ENCODE data around the gene EYA2. TPM values are rescaled to one million over a fixed set of nuclear protein-coding genes. Genes with fewer than 3 reads are reported as not detected.

Gene EYA2
- total RNA-seq, 1 experiment from 2014 or later = not detected

DNA sequence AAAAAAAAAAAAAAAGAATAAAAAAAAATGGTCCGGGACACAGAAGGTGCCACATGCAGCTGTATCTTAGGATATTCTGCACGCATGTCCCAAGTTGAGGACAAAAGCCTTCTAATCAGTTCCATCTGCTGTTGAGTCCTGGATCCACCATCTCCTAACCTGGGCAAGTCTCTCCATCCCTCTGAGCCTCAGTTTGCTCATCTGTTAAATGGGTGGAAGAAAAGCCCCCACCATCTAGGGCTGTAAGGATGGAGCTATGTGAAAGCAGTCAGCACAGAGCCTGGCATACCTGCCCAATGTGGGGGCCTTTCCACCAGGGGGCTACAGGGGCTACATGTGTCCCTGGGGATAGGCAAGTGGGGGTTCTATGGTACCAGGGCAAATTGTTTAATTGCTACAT is 253.4 kb downstream of the EYA2 start:
- ChIA-PET POLR2A (ENCODE audit: low non-redundant PET) (no interaction called here), CTCF (no interaction called here)
- H3K4me3 ChIP-seq (ENCODE audit: low read depth, low read length, poor library complexity, severe bottlenecking) = no peak overlapping the region
- no peaks in the 10 kb centered on the region for H3K36me3 ChIP-seq (ENCODE audit: insufficient read depth, low read length, poor library complexity, severe bottlenecking)
- no peaks in the 10 kb centered on the region for H3K27me3 ChIP-seq (replicated peaks; ENCODE audit: insufficient read depth, low read depth, low read length, poor library complexity)
- no peaks in the 10 kb centered on the region for H3K9me3 ChIP-seq (ENCODE audit: low read depth, low read length, poor library complexity, severe bottlenecking)
- TF ChIP-seq EZH2 (IDR thresholded peaks at IDR 0.05; ENCODE audit: borderline replicate concordance, low read depth, low read length, poor library complexity, severe bottlenecking) (no peak), CTCF (conservative IDR thresholded peaks at IDR 0.05; ENCODE audit: low read depth, low read length) (no peak)
- no peaks in the 10 kb centered on the region for H3K4me1 ChIP-seq (ENCODE audit: insufficient read depth, low read length, poor library complexity, severe bottlenecking)
- intact Hi-C loops (cut with micrococcal nuclease; ENCODE audit: unreplicated experiment) = no loop called here
- no peak for DNase-seq (ENCODE audit: low spot score)
- H3K27ac ChIP-seq (ENCODE audit: low read depth, low read length, poor library complexity, severe bottlenecking) = no peak overlapping the region
- no TSS peak for BruUV-seq (replicated peaks)

GRCh38 chr20:47149939-47150338 is 255.3 kb downstream of the EYA2 start:
- Histone ChIP-seq H3K9me3 (ENCODE audit: low read depth, low read length, poor library complexity, severe bottlenecking) (no peaks in the 10 kb centered on the region), H3K36me3 (ENCODE audit: insufficient read depth, low read length, poor library complexity, severe bottlenecking) (no peaks in the 10 kb centered on the region), H3K27me3 (replicated peaks; ENCODE audit: insufficient read depth, low read depth, low read length, poor library complexity) (no peaks in the 10 kb centered on the region), H3K4me3 (ENCODE audit: low read depth, low read length, poor library complexity, severe bottlenecking) (no peak overlapping the region), H3K4me1 (ENCODE audit: insufficient read depth, low read length, poor library complexity, severe bottlenecking) (no peaks in the 10 kb centered on the region), H3K27ac (ENCODE audit: low read depth, low read length, poor library complexity, severe bottlenecking) (no peak overlapping the region)
- no peak for DNase-seq (ENCODE audit: low spot score)
- TF ChIP-seq CTCF (conservative IDR thresholded peaks at IDR 0.05; ENCODE audit: low read depth, low read length) = no peak
- TF ChIP-seq EZH2 (IDR thresholded peaks at IDR 0.05; ENCODE audit: borderline replicate concordance, low read depth, low read length, poor library complexity, severe bottlenecking) = no peak
- BruUV-seq (replicated peaks) = no TSS peak
- ChIA-PET POLR2A (ENCODE audit: low non-redundant PET) (no interaction called here), CTCF (no interaction called here)
- intact Hi-C loops (cut with micrococcal nuclease; ENCODE audit: unreplicated experiment) = loop anchor here (2.0 kb wide), 1 partner anchor 391 kb away; no protein-coding TSS in a partner anchor

DNA sequence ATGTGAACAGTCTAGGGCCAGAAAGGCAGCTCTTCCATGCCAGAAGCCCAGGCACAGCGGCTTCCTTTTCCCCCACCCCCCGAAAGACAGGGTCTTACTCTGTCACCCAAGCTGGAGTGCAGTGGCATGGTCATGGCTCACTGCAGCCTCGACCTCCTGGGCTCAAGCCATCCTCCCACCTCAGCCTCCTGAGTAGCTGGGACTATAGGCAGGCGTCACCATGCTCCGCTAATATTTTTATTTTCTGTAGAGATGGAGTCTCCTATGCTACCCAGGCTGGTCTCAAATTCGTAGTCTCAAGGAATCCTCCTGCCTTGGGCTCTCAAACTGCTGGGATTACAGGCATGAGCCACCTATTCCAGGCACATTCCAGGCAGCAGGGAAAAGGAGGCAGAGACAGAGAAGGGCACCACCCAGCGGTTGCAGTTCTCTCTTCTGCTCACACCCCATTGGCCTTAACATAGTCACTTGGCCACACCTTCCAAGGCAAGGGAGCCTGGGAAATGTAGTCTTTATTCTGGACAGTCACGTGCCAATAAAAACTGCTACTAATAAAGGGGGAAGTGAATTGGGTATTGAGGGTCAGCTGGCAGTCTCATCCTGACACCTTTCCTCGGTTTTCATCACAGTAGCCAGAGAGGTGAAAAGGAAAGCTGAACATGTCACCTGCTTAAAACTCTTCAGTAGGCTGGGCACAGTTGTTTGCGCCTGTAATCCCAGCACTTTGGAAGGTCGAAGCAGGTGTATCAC is 255.9 kb downstream of the EYA2 start:
- intact Hi-C loops (cut with micrococcal nuclease; ENCODE audit: unreplicated experiment) = loop anchor here (2.0 kb wide), 1 partner anchor 392 kb away; no protein-coding TSS in a partner anchor
- no peaks in the 10 kb centered on the region for H3K9me3 ChIP-seq (ENCODE audit: low read depth, low read length, poor library complexity, severe bottlenecking)
- BruUV-seq (replicated peaks) = no TSS peak
- no peak for TF ChIP-seq EZH2 (IDR thresholded peaks at IDR 0.05; ENCODE audit: borderline replicate concordance, low read depth, low read length, poor library complexity, severe bottlenecking)
- TF ChIP-seq CTCF (conservative IDR thresholded peaks at IDR 0.05; ENCODE audit: low read depth, low read length) = peak; percentile 82
- CTCF ChIA-PET = no interaction called here
- no peak overlapping the region for H3K4me3 ChIP-seq (ENCODE audit: low read depth, low read length, poor library complexity, severe bottlenecking)
- POLR2A ChIA-PET (ENCODE audit: low non-redundant PET) = no interaction called here
- no peaks in the 10 kb centered on the region for H3K36me3 ChIP-seq (ENCODE audit: insufficient read depth, low read length, poor library complexity, severe bottlenecking)
- DNase-seq (ENCODE audit: low spot score) = peak; percentile 85
- no peak overlapping the region for H3K27ac ChIP-seq (ENCODE audit: low read depth, low read length, poor library complexity, severe bottlenecking)
- H3K27me3 ChIP-seq (replicated peaks; ENCODE audit: insufficient read depth, low read depth, low read length, poor library complexity) = no peaks in the 10 kb centered on the region
- H3K4me1 ChIP-seq (ENCODE audit: insufficient read depth, low read length, poor library complexity, severe bottlenecking) = no peaks in the 10 kb centered on the region

Data from A673 (cell line).